Eye (tissue), 1 donor: ENCODE data around the gene UMODL1.
"Not testable (repeated sequence)": the region's sequence is repeated elsewhere in the genome, so short reads cannot be mapped to it uniquely, and the experiment has no call there.

Experiments used
- DNase-seq: peaks from one replicate; pipeline ENCODE4 v3.0.0-alpha.2; 2015

The UMODL1 gene

GRCh38 chr21:42060166-42060565 lies 11.0 kb upstream of the UMODL1 start:
- DNase-seq = no peak

- DNase-seq = no peak
These were observed 9.7 kb upstream of the UMODL1 start for GRCh38 chr21:42061195-42061985.

- no peak for DNase-seq
These were observed 9.2 kb upstream of the UMODL1 start for GRCh38 chr21:42061986-42062235.

- DNase-seq = peak; percentile 55
These were observed 8.7 kb upstream of the UMODL1 start for GRCh38 chr21:42062236-42063022.

- peak; percentile 56 for DNase-seq
These were observed 7.9 kb upstream of the UMODL1 start for GRCh38 chr21:42063191-42063570.

- peak; percentile 55 for DNase-seq
These were observed 7.3 kb upstream of the UMODL1 start for GRCh38 chr21:42063571-42064521.

GRCh38 chr21:42066521-42066920 lies 4.6 kb upstream of the UMODL1 start:
- DNase-seq = no peak

- DNase-seq = no peak
These were observed 3.4 kb upstream of the UMODL1 start for GRCh38 chr21:42067531-42068255.

- DNase-seq = no peak
These were observed 2.9 kb upstream of the UMODL1 start for GRCh38 chr21:42068256-42068545.

GRCh38 chr21:42068592-42068991 lies 2.5 kb upstream of the UMODL1 start:
- no peak for DNase-seq

- DNase-seq = no peak
These were observed 1.8 kb upstream of the UMODL1 start for GRCh38 chr21:42069327-42069726.

GRCh38 chr21:42069843-42070242 lies 1.3 kb upstream of the UMODL1 start:
- no peak for DNase-seq

- no peak for DNase-seq
These were observed 2.3 kb downstream of the UMODL1 start for GRCh38 chr21:42073145-42074099.

- no peak for DNase-seq
These were observed 4.8 kb downstream of the UMODL1 start for GRCh38 chr21:42075686-42076471.

- not testable (repeated sequence) for DNase-seq
These were observed 6.6 kb downstream of the UMODL1 start for GRCh38 chr21:42077685-42078238.

GRCh38 chr21:42078247-42079007 lies 7.3 kb downstream of the UMODL1 start:
- not testable (repeated sequence) for DNase-seq

- DNase-seq = no peak
These were observed 8.2 kb downstream of the UMODL1 start for GRCh38 chr21:42079008-42079938.
